HCT116 (cell line): ENCODE results near the gene NSD2. TPM values are rescaled to one million over a fixed set of nuclear protein-coding genes. Genes with fewer than 3 reads are reported as not detected.
"Not testable (repeated sequence)": the region's sequence is repeated elsewhere in the genome, so short reads cannot be mapped to it uniquely, and the experiment has no call there.

Experiments used
- ATAC-seq: fragments of 200-7000 bp; cut with Tn5 transposase; 2 replicates; pipeline ENCODE4 v1.9.1; 2020; ENCODE audit warnings: mild to moderate bottlenecking, moderate library complexity
- BruUV-seq: library from RNA; stranded (reverse); fragments of 400-500 nt; replicated peaks from 2 replicates; lab custom pipeline; 2021; lab: Mats Ljungman, UMichigan
- CTCF ChIA-PET: fragments of 300-600 bp; sonication (Branson Sonifier 250); formaldehyde crosslinking; loops from one replicate; lab custom pipeline; 2021; ENCODE audit warnings: antibody characterized with exemption; lab: Charles Lee
- POLR2A ChIA-PET: fragments of 300-600, 350-600 bp; sonication (Branson Sonifier 250); formaldehyde crosslinking; loops from one replicate; lab custom pipeline; 2021; ENCODE audit warnings: antibody characterized with exemption; lab: Charles Lee
- RAD21 ChIA-PET, 2 experiments: fragments of 300-600 bp; sonication (Branson Sonifier 250); formaldehyde crosslinking; loops; one replicate each; lab custom pipeline; 2023; ENCODE audit warnings: low total read pairs in 2 of 2; ENCODE audit not compliant: uncharacterized antibody in 2 of 2, unreplicated experiment in 2 of 2, low non-redundant PET in 1 of 2; lab: Charles Lee
- DNase-seq: peaks from one replicate; pipeline ENCODE4 v3.0.0-alpha.2; 2010; ENCODE audit warnings: low read depth, low spot score
- H2AFZ ChIP-seq: fragments of 200-600 bp; shearing (Covaris generic), sonication (generic); 2 replicates; pipeline ENCODE4 v1.6.1; 2017; ENCODE audit warnings: low read depth, mixed run types, mixed read lengths, antibody characterized with exemption, low read length; ENCODE audit not compliant: poor library complexity, severe bottlenecking
- H3K27ac ChIP-seq: 2 replicates; pipeline ENCODE4 v1.5.1; 2012; ENCODE audit warnings: low read depth, low read length
- H3K27me3 ChIP-seq: fragments of 200-600 bp; sonication (generic); 2 replicates; pipeline ENCODE4 v1.6.1; 2016; ENCODE audit warnings: mixed run types, low read length, mixed read lengths; ENCODE audit not compliant: insufficient read depth
- H3K36me3 ChIP-seq, 2 experiments: fragments of 200-500 bp in 1 of 2; fragments of 200-600 bp in 1 of 2; sonication (Bioruptor generic) in 1 of 2; sonication (generic) in 1 of 2; 2 replicates each; pipeline versions ENCODE4 v1.5.1 to v1.6.1; 2014 to 2016; ENCODE audit warnings: low read length in 2 of 2, inconsistent platforms in 1 of 2, mixed read lengths in 1 of 2, mixed run types in 1 of 2; ENCODE audit not compliant: insufficient read depth in 2 of 2, control insufficient read depth in 1 of 2
- H3K4me1 ChIP-seq, 2 experiments: fragments of 200-600 bp in 1 of 2; sonication (generic) in 1 of 2; 2 replicates each; pipeline versions ENCODE4 v1.5.1 to v1.6.1; 2012 to 2017; ENCODE audit warnings: low read length in 2 of 2, inconsistent platforms in 1 of 2, mild to moderate bottlenecking in 1 of 2, mixed read lengths in 1 of 2, mixed run types in 1 of 2, moderate library complexity in 1 of 2; ENCODE audit not compliant: insufficient read depth in 2 of 2, control insufficient read depth in 1 of 2
- H3K4me2 ChIP-seq: fragments of 200-600 bp; sonication (generic); 2 replicates; pipeline ENCODE4 v1.6.1; 2017; ENCODE audit warnings: mixed run types, low read length, mixed read lengths
- H3K4me3 ChIP-seq, 2 experiments: fragments of 200-600 bp in 1 of 2; sonication (generic) in 1 of 2; replicated peaks in 1 of 2; 2 replicates each; pipeline ENCODE4 v1.5.1; 2011 to 2016; ENCODE audit warnings: low read length in 2 of 2, control low read depth in 1 of 2, low read depth in 1 of 2, mild to moderate bottlenecking in 1 of 2, mixed read lengths in 1 of 2, mixed run types in 1 of 2
- H3K79me2 ChIP-seq: fragments of 200-600 bp; sonication (generic); 2 replicates; pipeline ENCODE4 v1.6.1; 2017; ENCODE audit warnings: mild to moderate bottlenecking, mixed run types, low read length, moderate library complexity, mixed read lengths; ENCODE audit not compliant: insufficient read depth
- H3K9ac ChIP-seq: fragments of 200-600 bp; sonication (generic); 2 replicates; pipeline ENCODE4 v1.6.1; 2016; ENCODE audit warnings: low read length, mixed read lengths
- H3K9me2 ChIP-seq: fragments of 200-600 bp; sonication (generic), shearing (Covaris generic); 2 replicates; pipeline ENCODE4 v1.6.1; 2017; ENCODE audit warnings: mixed run types, mild to moderate bottlenecking, moderate library complexity; ENCODE audit not compliant: insufficient read depth
- H3K9me3 ChIP-seq, 2 experiments: fragments of 200-500 bp in 1 of 2; fragments of 200-600 bp in 1 of 2; sonication (Bioruptor generic) in 1 of 2; sonication (generic) in 1 of 2; 2 replicates each; pipeline ENCODE4 v1.6.1; 2014 to 2017; ENCODE audit warnings: low read length in 2 of 2, mixed read lengths in 2 of 2, inconsistent platforms in 1 of 2, low read depth in 1 of 2, mild to moderate bottlenecking in 1 of 2, mixed run types in 1 of 2, moderate library complexity in 1 of 2; ENCODE audit not compliant: control insufficient read depth in 1 of 2, insufficient read depth in 1 of 2
- H4K20me1 ChIP-seq: fragments of 200-600 bp; sonication (generic), shearing (Covaris generic); 2 replicates; pipeline ENCODE4 v1.6.1; 2017; ENCODE audit warnings: mixed run types, mild to moderate bottlenecking, moderate library complexity; ENCODE audit not compliant: insufficient read depth
- EGR1 ChIP-seq: IDR thresholded peaks from 2 replicates; pipeline ENCODE4 v1.6.1; 2012; ENCODE audit warnings: low read depth
- EZH2 ChIP-seq: fragments of 200-600 bp; sonication (generic); IDR thresholded peaks from 2 replicates; pipeline ENCODE4 v1.6.1; 2017; ENCODE audit warnings: antibody characterized with exemption, mixed run types
- EZH2phosphoT487 ChIP-seq: fragments of 200-600 bp; IDR thresholded peaks from 2 replicates; pipeline ENCODE4 v1.6.1; 2018; ENCODE audit warnings: antibody characterized with exemption, borderline replicate concordance
- POLR2A ChIP-seq: IDR thresholded peaks from 2 replicates; pipeline ENCODE4 v1.7.0; 2011; ENCODE audit warnings: borderline replicate concordance; ENCODE audit not compliant: insufficient read depth, insufficient read length; ENCODE audit errors: extremely low read depth
- RAD21 ChIP-seq: IDR thresholded peaks from 2 replicates; pipeline ENCODE4 v1.6.1; 2012; ENCODE audit warnings: low read depth, mild to moderate bottlenecking
- SIN3A ChIP-seq: IDR thresholded peaks from 2 replicates; pipeline ENCODE4 v1.6.1; 2012; ENCODE audit warnings: low read depth
- SRF ChIP-seq: IDR thresholded peaks from 2 replicates; pipeline ENCODE4 v1.6.1; 2012; ENCODE audit warnings: low read depth
- TCF7L2 ChIP-seq: IDR thresholded peaks from 2 replicates; pipeline ENCODE4 v1.7.0; 2011; ENCODE audit warnings: borderline replicate concordance, inconsistent platforms; ENCODE audit not compliant: insufficient read depth, insufficient read length; ENCODE audit errors: extremely low read depth
- YY1 ChIP-seq: IDR thresholded peaks from 2 replicates; pipeline ENCODE4 v1.6.1; 2011; ENCODE audit warnings: low read length, low read depth, moderate library complexity, mild to moderate bottlenecking; ENCODE audit not compliant: insufficient replicate concordance; ENCODE audit errors: extremely low read depth
- intact Hi-C: fragments of 100-400 bp; cut with micrococcal nuclease; formaldehyde crosslinking; loops from 2 replicates; pipeline ENCODE4 v1.10.0; 2022
- total RNA-seq: library from RNA; stranded (reverse); gene quantifications from one replicate; pipeline ENCODE4 v1.2.1, GENCODE V29; 2021; ENCODE audit not compliant: unreplicated experiment
- TF ChIP-seq, protein P1 (sequence below): IDR thresholded peaks from 2 replicates; pipeline ENCODE4 v1.6.1; 2012
- TF ChIP-seq, protein P2 (sequence below), 3 experiments: fragments of 200-600 bp in 1 of 3; sonication (generic) in 1 of 3; IDR thresholded peaks in 2 of 3; conservative IDR thresholded peaks in 1 of 3; 2 replicates each; pipeline ENCODE4 v1.5.1; 2012 to 2017; ENCODE audit warnings: low read depth in 2 of 3, low read length in 2 of 3, antibody characterized with exemption in 1 of 3, borderline replicate concordance in 1 of 3, control low read depth in 1 of 3, mild to moderate bottlenecking in 1 of 3, mixed read lengths in 1 of 3, mixed run types in 1 of 3, moderate library complexity in 1 of 3; ENCODE audit not compliant: insufficient read depth in 1 of 3

Gene NSD2
- total RNA-seq, 1 experiment from 2014 or later = 145 TPM

DNA sequence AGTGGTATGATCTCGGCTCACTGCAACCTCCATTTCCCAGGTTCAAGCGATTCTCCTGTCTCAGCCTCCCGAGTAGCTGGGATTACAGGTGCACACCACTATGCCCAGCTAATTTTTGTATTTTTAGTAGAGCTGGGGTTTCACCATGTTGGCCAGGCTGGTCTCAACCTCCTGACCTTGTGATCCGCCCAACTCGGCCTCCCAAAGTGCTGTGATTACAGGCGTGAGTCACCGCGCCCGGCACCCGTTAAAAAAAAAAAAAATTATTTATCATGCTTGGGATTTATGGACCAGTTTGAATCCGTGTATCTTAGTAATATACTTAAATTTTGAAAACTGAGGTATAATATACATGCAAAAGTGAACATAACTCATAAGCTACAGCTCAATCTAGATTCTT is 38.5 kb downstream of the NSD2 start:
- H3K27ac ChIP-seq, ATAC-seq, H3K4me2 ChIP-seq, RAD21 ChIA-PET, DNase-seq, H3K9me3 ChIP-seq, BruUV-seq, H3K27me3 ChIP-seq, H2AFZ ChIP-seq, H3K9me2 ChIP-seq, H3K4me3 ChIP-seq, H3K9ac ChIP-seq: not testable (repeated sequence)
- POLR2A ChIA-PET = interaction anchor here (0.7 kb wide), 1 partner anchor 54 kb away, joined by 3 read pairs; the partner anchor contains the start of gene LETM1
- H3K79me2 ChIP-seq = peaks cover 97% of the 10 kb centered on the region
- CTCF ChIA-PET = interaction anchor here (0.9 to 1.7 kb wide), 3 partner anchors 10 to 216 kb away, joined by 4 to 13 read pairs (median 5); no protein-coding TSS in a partner anchor
- intact Hi-C loops = loop anchor here (2.0 kb wide), 1 partner anchor 163 kb away; no protein-coding TSS in a partner anchor
- peaks cover 5 to 33% of the 10 kb centered on the region in 2 experiments; a peak in 2 of 4 replicates for H3K4me1 ChIP-seq
- peaks cover 10 to 20% of the 10 kb centered on the region in 2 experiments; a peak in 2 of 4 replicates for H3K36me3 ChIP-seq
- peaks cover 14% of the 10 kb centered on the region; the same call in 1 of the 2 replicates for H4K20me1 ChIP-seq

GRCh38 chr4:1910643-1911042 is 39.5 kb downstream of the NSD2 start:
- Histone ChIP-seq H3K27ac (peak overlapping the region; percentile 36; the same call in 1 of the 2 replicates), H3K4me2 (no peak overlapping the region), H3K9me2 (no peaks in the 10 kb centered on the region), H3K4me3 (no peak overlapping the region), H3K4me1 (peaks cover 5 to 33% of the 10 kb centered on the region in 2 experiments; a peak in 2 of 4 replicates), H3K9me3 (no peaks in the 10 kb centered on the region), H3K36me3 (peaks cover 10 to 16% of the 10 kb centered on the region in 2 experiments; a peak in 2 of 4 replicates), H3K79me2 (peaks cover 97% of the 10 kb centered on the region), H2AFZ (no peak overlapping the region), H4K20me1 (peaks cover 15% of the 10 kb centered on the region; the same call in 1 of the 2 replicates), H3K9ac (no peak overlapping the region), H3K27me3 (no peaks in the 10 kb centered on the region)
- DNase-seq = no peak
- ChIA-PET RAD21 (no interaction called here), CTCF (interaction anchor here (0.5 to 1.7 kb wide), 8 partner anchors 10 to 217 kb away, joined by 3 to 13 read pairs (median 4); partner anchors contain the start of gene SLBP), POLR2A (no interaction called here)
- intact Hi-C loops = loop anchor here (2.0 kb wide), 1 partner anchor 164 kb away; no protein-coding TSS in a partner anchor
- BruUV-seq = no TSS peak
- TF ChIP-seq POLR2A (no peak), SRF (no peak), YY1 (no peak), EZH2phosphoT487 (no peak), RAD21 (peak; percentile 70), EZH2 (no peak), EGR1 (no peak), SIN3A (no peak), TCF7L2 (no peak)
- TF ChIP-seq, protein P1, sequence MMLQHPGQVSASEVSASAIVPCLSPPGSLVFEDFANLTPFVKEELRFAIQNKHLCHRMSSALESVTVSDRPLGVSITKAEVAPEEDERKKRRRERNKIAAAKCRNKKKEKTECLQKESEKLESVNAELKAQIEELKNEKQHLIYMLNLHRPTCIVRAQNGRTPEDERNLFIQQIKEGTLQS = no peak
- TF ChIP-seq, protein P2, sequence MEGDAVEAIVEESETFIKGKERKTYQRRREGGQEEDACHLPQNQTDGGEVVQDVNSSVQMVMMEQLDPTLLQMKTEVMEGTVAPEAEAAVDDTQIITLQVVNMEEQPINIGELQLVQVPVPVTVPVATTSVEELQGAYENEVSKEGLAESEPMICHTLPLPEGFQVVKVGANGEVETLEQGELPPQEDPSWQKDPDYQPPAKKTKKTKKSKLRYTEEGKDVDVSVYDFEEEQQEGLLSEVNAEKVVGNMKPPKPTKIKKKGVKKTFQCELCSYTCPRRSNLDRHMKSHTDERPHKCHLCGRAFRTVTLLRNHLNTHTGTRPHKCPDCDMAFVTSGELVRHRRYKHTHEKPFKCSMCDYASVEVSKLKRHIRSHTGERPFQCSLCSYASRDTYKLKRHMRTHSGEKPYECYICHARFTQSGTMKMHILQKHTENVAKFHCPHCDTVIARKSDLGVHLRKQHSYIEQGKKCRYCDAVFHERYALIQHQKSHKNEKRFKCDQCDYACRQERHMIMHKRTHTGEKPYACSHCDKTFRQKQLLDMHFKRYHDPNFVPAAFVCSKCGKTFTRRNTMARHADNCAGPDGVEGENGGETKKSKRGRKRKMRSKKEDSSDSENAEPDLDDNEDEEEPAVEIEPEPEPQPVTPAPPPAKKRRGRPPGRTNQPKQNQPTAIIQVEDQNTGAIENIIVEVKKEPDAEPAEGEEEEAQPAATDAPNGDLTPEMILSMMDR (IDR thresholded peaks at IDR 0.05 in 2 of 3, conservative IDR thresholded peaks at IDR 0.05 in 1 of 3; ENCODE audit: borderline replicate concordance in 1 of 3, insufficient read depth in 1 of 3, low read depth in 2 of 3, low read length in 2 of 3) = peak; percentile 48 to 64 (median 62); a peak in 5 of 6 replicates
- peak; percentile 87 for ATAC-seq

- not testable (repeated sequence) for H3K4me2 ChIP-seq
- intact Hi-C loops = loop anchor here (2.0 kb wide), 1 partner anchor 165 kb away; no protein-coding TSS in a partner anchor
These were observed 40.1 kb downstream of the NSD2 start for GRCh38 chr4:1911316-1911715.

More at GRCh38 chr4:1911316-1911715, 40.1 kb downstream of the NSD2 start:
- H3K9me3 ChIP-seq, ATAC-seq, H2AFZ ChIP-seq, H3K27me3 ChIP-seq, H3K9me2 ChIP-seq, H3K9ac ChIP-seq, BruUV-seq, RAD21 ChIA-PET, POLR2A ChIA-PET, H3K27ac ChIP-seq, H3K4me3 ChIP-seq, DNase-seq: not testable (repeated sequence)
- peaks cover 15% of the 10 kb centered on the region; the same call in 1 of the 2 replicates for H4K20me1 ChIP-seq
- peaks cover 5 to 33% of the 10 kb centered on the region in 2 experiments; a peak in 2 of 4 replicates for H3K4me1 ChIP-seq
- H3K79me2 ChIP-seq = peaks cover 97% of the 10 kb centered on the region
- CTCF ChIA-PET = interaction anchor here (0.6 to 1.7 kb wide), 7 partner anchors 11 to 218 kb away, joined by 3 to 13 read pairs (median 4); partner anchors contain the start of gene SLBP
- peaks cover 10 to 20% of the 10 kb centered on the region in 2 experiments; a peak in 2 of 4 replicates for H3K36me3 ChIP-seq
